Thyroid gland (tissue), 4 donors: ENCODE measurements around the gene ARHGAP10. TPM values are rescaled to one million over a fixed set of nuclear protein-coding genes. Genes with fewer than 3 reads are reported as not detected.
"Not testable (repeated sequence)": the region's sequence is repeated elsewhere in the genome, so short reads cannot be mapped to it uniquely, and the experiment has no call there.

ENCODE experiments used
- DNase-seq, 2 donors: peaks; one replicate each; pipeline ENCODE4 v3.0.0-alpha.2; 2019
- H3K27ac ChIP-seq, 3 donors: fragments of 200-600 bp; sonication (generic); 1 replicate in 2 of 3; 2 replicates in 1 of 3; pipeline ENCODE4 v1.5.1; 2016 to 2019; ENCODE audit warnings: mild to moderate bottlenecking in 1 of 3, moderate library complexity in 1 of 3
- H3K27me3 ChIP-seq: fragments of 200-600 bp; sonication (generic); one replicate; pipeline ENCODE4 v1.5.1; 2019
- H3K36me3 ChIP-seq, 2 donors: fragments of 200-600 bp; sonication (generic); one replicate each; pipeline ENCODE4 v1.5.1; 2016 to 2019
- H3K4me1 ChIP-seq, 2 donors: fragments of 200-600 bp; sonication (generic); one replicate each; pipeline ENCODE4 v1.5.1; 2017 to 2019
- H3K4me3 ChIP-seq, 3 donors: fragments of 200-600 bp; sonication (generic); replicated peaks in 1 of 3; 1 replicate in 2 of 3; 2 replicates in 1 of 3; pipeline ENCODE4 v1.5.1; 2016; ENCODE audit warnings: mild to moderate bottlenecking in 1 of 3
- H3K9me3 ChIP-seq: fragments of 200-600 bp; sonication (generic); one replicate; pipeline ENCODE4 v1.5.1; 2017
- POLR2A ChIP-seq, 2 donors: fragments of 450-650 bp; IDR thresholded peaks; one replicate each; pipeline ENCODE4 v1.6.1; 2017; ENCODE audit warnings: antibody characterized with exemption in 2 of 2, mild to moderate bottlenecking in 2 of 2, moderate library complexity in 1 of 2
- WGBS, 2 donors: methylation state at CpG; one replicate each; pipeline ENCODE4 v1.1.5; 2017; 5-methylcytosine and 5-hydroxymethylcytosine counted together
- intact Hi-C: fragments of 100-400 bp; cut with DNase I; formaldehyde crosslinking; loops from one replicate; pipeline ENCODE4 v1.15.1; 2023
- total RNA-seq, 4 donors: library from RNA; depleted of rRNA; stranded (reverse); fragments of >200 nt; gene quantifications; one replicate each; pipeline ENCODE4 v1.2.3, GENCODE V29; 2016
- TF ChIP-seq, protein P1 (sequence below), 6 experiments: fragments of 200-600 bp in 3 of 6; fragments of 450-650 bp in 3 of 6; sonication (generic) in 3 of 6; IDR thresholded peaks; one replicate each; pipeline ENCODE4 v1.5.1; 2016 to 2019; ENCODE audit warnings: antibody characterized with exemption in 6 of 6, mild to moderate bottlenecking in 2 of 6, inconsistent platforms in 1 of 6, moderate library complexity in 1 of 6

ARHGAP10 gene
- total RNA-seq, 4 donors from 2014 or later, result 39.5 to 78.4 (median 42.0) TPM

DNA sequence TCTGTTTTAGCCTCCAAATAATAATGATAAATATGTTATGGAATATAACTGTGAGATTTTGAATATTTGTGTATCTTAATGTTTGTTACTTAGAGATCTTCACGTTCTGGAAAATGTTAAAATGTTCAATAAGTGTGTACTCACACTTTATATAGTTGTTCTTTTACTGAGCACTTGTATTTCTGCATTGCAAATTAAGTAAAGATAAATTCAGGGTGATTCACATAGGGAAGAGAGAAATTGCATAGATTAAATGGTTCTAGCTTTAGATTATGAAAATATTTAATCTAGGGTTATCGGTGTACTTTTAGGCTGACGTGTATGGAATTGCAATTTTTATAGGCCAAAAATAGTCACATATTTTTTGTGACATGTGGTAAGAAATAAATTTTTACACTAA, 148.6 kb downstream of the ARHGAP10 start:
- no peaks in the 10 kb centered on the region for H3K9me3 ChIP-seq
- WGBS, 2 donors, result 96 to 98% methylated on average over 3 of the region's 3 CpGs
- no peak for DNase-seq
- H3K27ac ChIP-seq, result no peak overlapping the region
- TF ChIP-seq POLR2A (IDR thresholded peaks at IDR 0.05), result no peak
- TF ChIP-seq, protein P1, sequence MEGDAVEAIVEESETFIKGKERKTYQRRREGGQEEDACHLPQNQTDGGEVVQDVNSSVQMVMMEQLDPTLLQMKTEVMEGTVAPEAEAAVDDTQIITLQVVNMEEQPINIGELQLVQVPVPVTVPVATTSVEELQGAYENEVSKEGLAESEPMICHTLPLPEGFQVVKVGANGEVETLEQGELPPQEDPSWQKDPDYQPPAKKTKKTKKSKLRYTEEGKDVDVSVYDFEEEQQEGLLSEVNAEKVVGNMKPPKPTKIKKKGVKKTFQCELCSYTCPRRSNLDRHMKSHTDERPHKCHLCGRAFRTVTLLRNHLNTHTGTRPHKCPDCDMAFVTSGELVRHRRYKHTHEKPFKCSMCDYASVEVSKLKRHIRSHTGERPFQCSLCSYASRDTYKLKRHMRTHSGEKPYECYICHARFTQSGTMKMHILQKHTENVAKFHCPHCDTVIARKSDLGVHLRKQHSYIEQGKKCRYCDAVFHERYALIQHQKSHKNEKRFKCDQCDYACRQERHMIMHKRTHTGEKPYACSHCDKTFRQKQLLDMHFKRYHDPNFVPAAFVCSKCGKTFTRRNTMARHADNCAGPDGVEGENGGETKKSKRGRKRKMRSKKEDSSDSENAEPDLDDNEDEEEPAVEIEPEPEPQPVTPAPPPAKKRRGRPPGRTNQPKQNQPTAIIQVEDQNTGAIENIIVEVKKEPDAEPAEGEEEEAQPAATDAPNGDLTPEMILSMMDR (IDR thresholded peaks at IDR 0.05), result no peak
- H3K36me3 ChIP-seq, result peaks cover 0 to 4% of the 10 kb centered on the region in 2 donors
- intact Hi-C loops, result no loop called here
- no peak overlapping the region for H3K4me3 ChIP-seq
- no peaks in the 10 kb centered on the region for H3K4me1 ChIP-seq
- H3K27me3 ChIP-seq, result no peaks in the 10 kb centered on the region

- DNase-seq, result no peak
- Histone ChIP-seq H3K4me3 (no peak overlapping the region), H3K36me3 (no peaks in the 10 kb centered on the region), H3K27ac (no peak overlapping the region), H3K4me1 (no peaks in the 10 kb centered on the region), H3K27me3 (no peaks in the 10 kb centered on the region), H3K9me3 (no peaks in the 10 kb centered on the region)
- WGBS, 2 donors, result 90 to 100% methylated on average over 2 of the region's 2 CpGs
- TF ChIP-seq POLR2A (IDR thresholded peaks at IDR 0.05), result no peak
- TF ChIP-seq, protein P1 (IDR thresholded peaks at IDR 0.05), result no peak
- intact Hi-C loops, result no loop called here
Observed at GRCh38 chr4:147884536-147884935, 152.6 kb downstream of the ARHGAP10 start.

DNA sequence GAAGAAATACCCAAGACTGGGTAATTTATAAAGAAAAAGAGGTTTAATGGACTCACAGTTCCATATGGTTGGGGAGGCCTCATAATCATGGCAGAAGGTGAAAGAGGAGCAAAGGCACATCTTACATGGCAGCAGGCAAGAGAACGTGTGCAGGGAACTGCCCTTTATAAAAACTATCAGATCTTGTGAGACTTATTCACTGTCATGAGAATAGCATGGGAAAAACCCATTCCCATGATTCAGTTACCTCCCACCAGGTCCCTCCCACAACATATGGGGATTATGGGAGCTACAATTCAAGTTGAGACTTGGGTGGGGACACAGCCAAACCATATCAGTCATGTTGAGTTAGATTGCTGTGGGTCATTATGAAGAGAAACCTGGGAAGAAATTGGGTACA, 153.3 kb downstream of the ARHGAP10 start:
- H3K4me3 ChIP-seq, H3K36me3 ChIP-seq, H3K27ac ChIP-seq, H3K9me3 ChIP-seq, H3K27me3 ChIP-seq, intact Hi-C loops, H3K4me1 ChIP-seq, DNase-seq: not testable (repeated sequence)
- 91 to 96% methylated on average over 1 of the region's 1 CpG for WGBS, 2 donors

DNA sequence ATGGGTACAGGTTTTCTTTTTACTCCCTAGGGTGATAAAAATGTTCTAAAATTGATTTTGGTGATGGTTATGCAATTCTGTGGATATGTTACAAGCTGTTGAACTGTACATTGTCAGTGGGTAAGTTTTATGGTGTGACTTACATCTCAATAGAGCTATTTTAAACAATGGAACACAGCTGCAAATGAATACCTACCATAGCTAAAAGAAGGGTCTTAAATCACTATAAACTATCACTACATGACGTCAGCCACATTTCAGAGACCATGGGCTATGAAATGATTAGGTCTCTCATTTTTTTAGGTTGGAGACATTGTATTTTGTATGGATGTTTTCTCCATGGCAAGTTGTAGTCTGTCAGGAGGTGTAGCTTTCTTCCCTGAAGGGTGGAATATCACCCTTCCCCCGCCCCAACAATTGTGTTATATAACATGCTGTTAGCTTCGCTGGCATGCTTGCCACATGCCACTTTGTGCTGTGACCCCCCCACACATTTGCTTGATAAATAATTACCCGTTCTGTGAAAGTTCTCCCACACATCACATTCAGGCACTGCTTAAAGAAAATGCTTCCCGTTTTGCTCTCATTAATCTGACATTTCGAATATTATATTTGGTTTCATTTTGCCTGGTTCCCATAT, 159.7 kb downstream of the ARHGAP10 start:
- peaks cover 0 to 3% of the 10 kb centered on the region in 2 donors for H3K4me1 ChIP-seq
- TF ChIP-seq, protein P1 (IDR thresholded peaks at IDR 0.05), result no peak
- no peak for TF ChIP-seq POLR2A (IDR thresholded peaks at IDR 0.05)
- no peaks in the 10 kb centered on the region for H3K9me3 ChIP-seq
- 94 to 96% methylated on average over 6 of the region's 6 CpGs for WGBS, 2 donors
- H3K36me3 ChIP-seq, result no peaks in the 10 kb centered on the region
- no peaks in the 10 kb centered on the region for H3K27me3 ChIP-seq
- no peak overlapping the region for H3K27ac ChIP-seq
- H3K4me3 ChIP-seq, result no peak overlapping the region
- intact Hi-C loops, result no loop called here
- DNase-seq, result no peak

- Histone ChIP-seq H3K36me3 (no peaks in the 10 kb centered on the region), H3K27me3 (no peaks in the 10 kb centered on the region), H3K4me3 (no peak overlapping the region), H3K9me3 (no peaks in the 10 kb centered on the region), H3K27ac (no peak overlapping the region), H3K4me1 (peaks cover 0 to 10% of the 10 kb centered on the region in 2 donors)
- TF ChIP-seq POLR2A (IDR thresholded peaks at IDR 0.05), result no peak
- TF ChIP-seq, protein P1 (IDR thresholded peaks at IDR 0.05), result no peak
- DNase-seq, result no peak
- intact Hi-C loops, result no loop called here
- 70 to 71% methylated on average over 2 of the region's 2 CpGs for WGBS, 2 donors
Observed at GRCh38 chr4:147899512-147899911, 167.6 kb downstream of the ARHGAP10 start.
